K562 (cell line): ENCODE data around the gene ERCC1. TPM values are rescaled to one million over a fixed set of nuclear protein-coding genes. Genes with fewer than 3 reads are reported as not detected.

Source experiments
- CBX5 ChIP-seq: IDR thresholded peaks from 2 replicates; pipeline ENCODE4 v1.6.1; 2014; ENCODE audit warnings: low read depth, borderline replicate concordance
- ETV6 ChIP-seq, 3 experiments: fragments of 150-350 bp in 1 of 3; sonication (generic) in 1 of 3; formaldehyde crosslinking in 1 of 3; IDR thresholded peaks; 2 replicates each; pipeline versions ENCODE4 v1.6.1 to v1.8.0; 2014 to 2022; ENCODE audit warnings: borderline replicate concordance in 2 of 3, low read depth in 2 of 3, antibody characterized with exemption in 1 of 3, low read length in 1 of 3, mild to moderate bottlenecking in 1 of 3, missing genetic modification reagents in 1 of 3
- GABPA ChIP-seq: fragments of 200-800 bp; sonication (Bioruptor generic); conservative IDR thresholded peaks from 2 replicates; pipeline ENCODE4 v1.6.1; 2016; ENCODE audit warnings: low read depth, missing genetic modification characterization, missing compliant biosample characterization
- GTF2F1 ChIP-seq: IDR thresholded peaks from 2 replicates; pipeline ENCODE4 v1.6.1; 2011; ENCODE audit warnings: low read depth, low read length, improper control_type of control experiment
- NBN ChIP-seq: fragments of 450-650 bp; IDR thresholded peaks from 2 replicates; pipeline ENCODE4 v1.6.1; 2016; ENCODE audit warnings: low read depth, mild to moderate bottlenecking
- NCOA1 ChIP-seq: fragments of 450-650 bp; IDR thresholded peaks from 2 replicates; pipeline ENCODE4 v1.6.1; 2016; ENCODE audit warnings: low read depth
- NELFE ChIP-seq: IDR thresholded peaks from 2 replicates; pipeline ENCODE4 v1.6.1; 2011; ENCODE audit warnings: mild to moderate bottlenecking; ENCODE audit not compliant: insufficient read depth, insufficient read length
- PHTF2 ChIP-seq: fragments of 250-450 bp; sonication (Bioruptor Pico); IDR thresholded peaks from 2 replicates; pipeline ENCODE4 v1.5.0; 2021; ENCODE audit warnings: mild to moderate bottlenecking
- RB1 ChIP-seq: fragments of 450-650 bp; IDR thresholded peaks from 2 replicates; pipeline ENCODE4 v1.6.1; 2017; ENCODE audit warnings: low read depth, mild to moderate bottlenecking
- RFX7 ChIP-seq: fragments of 250-450 bp; sonication (Bioruptor Pico); IDR thresholded peaks from 2 replicates; pipeline ENCODE4 v1.5.1; 2021; ENCODE audit warnings: mild to moderate bottlenecking
- SIX5 ChIP-seq, 2 experiments: IDR thresholded peaks; 2 replicates each; pipeline ENCODE4 v1.6.1; 2011; ENCODE audit warnings: low read length in 2 of 2, borderline replicate concordance in 1 of 2, low read depth in 1 of 2, mild to moderate bottlenecking in 1 of 2, moderate library complexity in 1 of 2; ENCODE audit not compliant: insufficient read depth in 1 of 2
- SMARCA4 ChIP-seq: fragments of 450-650 bp; IDR thresholded peaks from 2 replicates; pipeline ENCODE4 v1.6.1; 2016
- TRIM24 ChIP-seq, 2 experiments: fragments of 450-650 bp; IDR thresholded peaks; 2 replicates each; pipeline ENCODE4 v1.6.1; 2016
- TSC22D4 ChIP-seq: fragments of 450-650 bp; IDR thresholded peaks from 2 replicates; pipeline ENCODE4 v1.6.1; 2016; ENCODE audit warnings: missing genetic modification characterization, missing biosample characterization, control low read depth
- ZC3H11A ChIP-seq: IDR thresholded peaks from 2 replicates; pipeline ENCODE4 v1.6.1; 2012; ENCODE audit warnings: low read depth, low read length, improper control_type of control experiment
- ZNF263 ChIP-seq: sonication (generic); formaldehyde crosslinking; IDR thresholded peaks from 2 replicates; pipeline ENCODE4 v1.8.0; 2022; ENCODE audit warnings: mild to moderate bottlenecking, missing genetic modification reagents, borderline replicate concordance
- polyA plus RNA-seq, 8 experiments: library from polyadenylated mRNA; depleted of rRNA in 4 of 8; stranded (reverse) in 5 of 8; unstranded in 3 of 8; fragments of >200 nt; fragmentation: Nextera tagmentation in 2 of 8; fragmentation: Illumina TruSeq in 1 of 8; extraction: Ambion mirVana in 2 of 8; extraction: Trizol in 1 of 8; gene quantifications; 2 replicates each; pipeline versions ENCODE4 v1.2.1 to v1.2.3, GENCODE V29; 2011 to 2014; ENCODE audit warnings: inconsistent platforms in 1 of 8, missing spikeins in 1 of 8
- total RNA-seq, 7 experiments: library from RNA; depleted of rRNA in 6 of 7; stranded (reverse); fragments of >200 nt in 6 of 7; fragmentation: Illumina TruSeq in 2 of 7; extraction: Trizol in 2 of 7; gene quantifications; 2 replicates each; pipeline versions ENCODE4 v1.2.1 to v1.2.3, GENCODE V29; 2011 to 2021; ENCODE audit warnings: low replicate concordance in 1 of 7
- TF ChIP-seq, protein P1 (sequence below): sonication (generic); formaldehyde crosslinking; IDR thresholded peaks from 2 replicates; pipeline ENCODE4 v1.8.0; 2022; ENCODE audit warnings: mild to moderate bottlenecking, missing genetic modification reagents
- TF ChIP-seq, protein P2 (sequence below): sonication (generic); IDR thresholded peaks from 2 replicates; pipeline ENCODE4 v1.6.1; 2016
- TF ChIP-seq, protein P3 (sequence below): sonication (generic); formaldehyde crosslinking; IDR thresholded peaks from 2 replicates; pipeline ENCODE4 v1.8.1; 2022; ENCODE audit warnings: missing genetic modification reagents
- TF ChIP-seq, protein P4 (sequence below): fragments of 450-650 bp; IDR thresholded peaks from 2 replicates; pipeline ENCODE4 v1.6.1; 2016; ENCODE audit warnings: borderline replicate concordance

The ERCC1 gene
- total and polyA plus RNA-seq, 9 of the 15 experiments (the other 6 are each of a cell fraction or from before 2014, with no cell fraction given), result 9.3 to 92.6 (median 60.0) TPM

DNA sequence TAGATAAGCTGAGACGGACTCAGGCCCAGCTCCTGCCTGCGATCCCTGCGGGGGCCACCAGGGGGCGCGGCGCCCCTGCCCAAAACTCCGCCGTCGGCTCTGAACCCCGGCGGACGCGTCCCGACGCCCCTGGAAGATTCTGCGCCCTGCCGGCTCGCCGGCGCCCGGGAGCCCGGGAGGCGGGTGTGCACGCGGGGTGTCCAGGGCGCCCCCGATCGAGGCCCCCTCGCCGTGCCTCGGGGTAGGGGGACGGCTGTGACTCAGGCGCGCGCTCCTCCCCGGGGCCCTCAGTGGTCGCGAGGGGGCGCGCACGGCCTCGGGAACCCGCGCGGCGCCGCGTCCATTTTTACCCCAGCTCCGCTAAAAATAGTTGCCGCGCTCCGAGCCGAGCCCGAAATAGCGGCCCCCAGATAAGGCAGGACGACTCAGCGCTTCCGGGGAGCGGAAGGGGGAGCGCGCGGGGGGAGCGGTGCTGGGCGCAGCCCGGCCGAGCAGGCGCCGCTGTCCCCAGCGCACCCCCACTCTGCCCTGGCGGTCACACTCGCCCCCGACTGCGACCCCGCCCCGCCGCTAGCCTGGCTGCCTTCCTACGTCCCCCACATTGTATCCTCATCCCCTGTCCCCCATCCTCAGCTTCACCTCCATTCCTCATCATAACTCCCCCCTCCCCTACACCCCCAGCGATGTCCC, 16.0 kb upstream of the ERCC1 start (continued):
- TF ChIP-seq, protein P1, sequence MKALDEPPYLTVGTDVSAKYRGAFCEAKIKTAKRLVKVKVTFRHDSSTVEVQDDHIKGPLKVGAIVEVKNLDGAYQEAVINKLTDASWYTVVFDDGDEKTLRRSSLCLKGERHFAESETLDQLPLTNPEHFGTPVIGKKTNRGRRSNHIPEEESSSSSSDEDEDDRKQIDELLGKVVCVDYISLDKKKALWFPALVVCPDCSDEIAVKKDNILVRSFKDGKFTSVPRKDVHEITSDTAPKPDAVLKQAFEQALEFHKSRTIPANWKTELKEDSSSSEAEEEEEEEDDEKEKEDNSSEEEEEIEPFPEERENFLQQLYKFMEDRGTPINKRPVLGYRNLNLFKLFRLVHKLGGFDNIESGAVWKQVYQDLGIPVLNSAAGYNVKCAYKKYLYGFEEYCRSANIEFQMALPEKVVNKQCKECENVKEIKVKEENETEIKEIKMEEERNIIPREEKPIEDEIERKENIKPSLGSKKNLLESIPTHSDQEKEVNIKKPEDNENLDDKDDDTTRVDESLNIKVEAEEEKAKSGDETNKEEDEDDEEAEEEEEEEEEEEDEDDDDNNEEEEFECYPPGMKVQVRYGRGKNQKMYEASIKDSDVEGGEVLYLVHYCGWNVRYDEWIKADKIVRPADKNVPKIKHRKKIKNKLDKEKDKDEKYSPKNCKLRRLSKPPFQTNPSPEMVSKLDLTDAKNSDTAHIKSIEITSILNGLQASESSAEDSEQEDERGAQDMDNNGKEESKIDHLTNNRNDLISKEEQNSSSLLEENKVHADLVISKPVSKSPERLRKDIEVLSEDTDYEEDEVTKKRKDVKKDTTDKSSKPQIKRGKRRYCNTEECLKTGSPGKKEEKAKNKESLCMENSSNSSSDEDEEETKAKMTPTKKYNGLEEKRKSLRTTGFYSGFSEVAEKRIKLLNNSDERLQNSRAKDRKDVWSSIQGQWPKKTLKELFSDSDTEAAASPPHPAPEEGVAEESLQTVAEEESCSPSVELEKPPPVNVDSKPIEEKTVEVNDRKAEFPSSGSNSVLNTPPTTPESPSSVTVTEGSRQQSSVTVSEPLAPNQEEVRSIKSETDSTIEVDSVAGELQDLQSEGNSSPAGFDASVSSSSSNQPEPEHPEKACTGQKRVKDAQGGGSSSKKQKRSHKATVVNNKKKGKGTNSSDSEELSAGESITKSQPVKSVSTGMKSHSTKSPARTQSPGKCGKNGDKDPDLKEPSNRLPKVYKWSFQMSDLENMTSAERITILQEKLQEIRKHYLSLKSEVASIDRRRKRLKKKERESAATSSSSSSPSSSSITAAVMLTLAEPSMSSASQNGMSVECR (CRISPR knock-in tag), result no peak
- no peak for TF ChIP-seq RFX7 (CRISPR knock-in tag)
- TF ChIP-seq NBN, result no peak
- TF ChIP-seq GTF2F1, result no peak
- no peak for TF ChIP-seq PHTF2 (CRISPR knock-in tag)
- peak in 1 of 2 experiments; percentile 63; a peak in 1 of 4 replicates for TF ChIP-seq TRIM24 (IDR thresholded peaks at IDR 0.05)
- TF ChIP-seq TSC22D4 (tag), result no peak
- peak; percentile 59; the same call in 1 of the 2 replicates for TF ChIP-seq NCOA1
- TF ChIP-seq NELFE, result no peak
- TF ChIP-seq, protein P2, sequence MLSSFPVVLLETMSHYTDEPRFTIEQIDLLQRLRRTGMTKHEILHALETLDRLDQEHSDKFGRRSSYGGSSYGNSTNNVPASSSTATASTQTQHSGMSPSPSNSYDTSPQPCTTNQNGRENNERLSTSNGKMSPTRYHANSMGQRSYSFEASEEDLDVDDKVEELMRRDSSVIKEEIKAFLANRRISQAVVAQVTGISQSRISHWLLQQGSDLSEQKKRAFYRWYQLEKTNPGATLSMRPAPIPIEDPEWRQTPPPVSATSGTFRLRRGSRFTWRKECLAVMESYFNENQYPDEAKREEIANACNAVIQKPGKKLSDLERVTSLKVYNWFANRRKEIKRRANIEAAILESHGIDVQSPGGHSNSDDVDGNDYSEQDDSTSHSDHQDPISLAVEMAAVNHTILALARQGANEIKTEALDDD, result no peak
- TF ChIP-seq, protein P3, sequence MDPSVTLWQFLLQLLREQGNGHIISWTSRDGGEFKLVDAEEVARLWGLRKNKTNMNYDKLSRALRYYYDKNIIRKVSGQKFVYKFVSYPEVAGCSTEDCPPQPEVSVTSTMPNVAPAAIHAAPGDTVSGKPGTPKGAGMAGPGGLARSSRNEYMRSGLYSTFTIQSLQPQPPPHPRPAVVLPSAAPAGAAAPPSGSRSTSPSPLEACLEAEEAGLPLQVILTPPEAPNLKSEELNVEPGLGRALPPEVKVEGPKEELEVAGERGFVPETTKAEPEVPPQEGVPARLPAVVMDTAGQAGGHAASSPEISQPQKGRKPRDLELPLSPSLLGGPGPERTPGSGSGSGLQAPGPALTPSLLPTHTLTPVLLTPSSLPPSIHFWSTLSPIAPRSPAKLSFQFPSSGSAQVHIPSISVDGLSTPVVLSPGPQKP (CRISPR knock-in tag), result no peak
- TF ChIP-seq SIX5 (IDR thresholded peaks at IDR 0.05; ENCODE audit: borderline replicate concordance in 1 of 2, insufficient read depth in 1 of 2, low read depth in 1 of 2, low read length in 2 of 2), result no peak
- peak; percentile 71; the same call in 1 of the 2 replicates for TF ChIP-seq ZNF263 (CRISPR knock-in tag)
- peak; percentile 92 for TF ChIP-seq GABPA (tag)
- peak; percentile 41; the same call in 1 of the 2 replicates for TF ChIP-seq CBX5
- TF ChIP-seq RB1, result peak; percentile 97
- TF ChIP-seq SMARCA4, result 0 out of 2 replicates have a peak, but pooled peaks have one; percentile 9
- TF ChIP-seq, protein P4, sequence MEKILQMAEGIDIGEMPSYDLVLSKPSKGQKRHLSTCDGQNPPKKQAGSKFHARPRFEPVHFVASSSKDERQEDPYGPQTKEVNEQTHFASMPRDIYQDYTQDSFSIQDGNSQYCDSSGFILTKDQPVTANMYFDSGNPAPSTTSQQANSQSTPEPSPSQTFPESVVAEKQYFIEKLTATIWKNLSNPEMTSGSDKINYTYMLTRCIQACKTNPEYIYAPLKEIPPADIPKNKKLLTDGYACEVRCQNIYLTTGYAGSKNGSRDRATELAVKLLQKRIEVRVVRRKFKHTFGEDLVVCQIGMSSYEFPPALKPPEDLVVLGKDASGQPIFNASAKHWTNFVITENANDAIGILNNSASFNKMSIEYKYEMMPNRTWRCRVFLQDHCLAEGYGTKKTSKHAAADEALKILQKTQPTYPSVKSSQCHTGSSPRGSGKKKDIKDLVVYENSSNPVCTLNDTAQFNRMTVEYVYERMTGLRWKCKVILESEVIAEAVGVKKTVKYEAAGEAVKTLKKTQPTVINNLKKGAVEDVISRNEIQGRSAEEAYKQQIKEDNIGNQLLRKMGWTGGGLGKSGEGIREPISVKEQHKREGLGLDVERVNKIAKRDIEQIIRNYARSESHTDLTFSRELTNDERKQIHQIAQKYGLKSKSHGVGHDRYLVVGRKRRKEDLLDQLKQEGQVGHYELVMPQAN, result no peak
- no peak for TF ChIP-seq ZC3H11A
- TF ChIP-seq ETV6 (IDR thresholded peaks at IDR 0.05; ENCODE audit: borderline replicate concordance in 1 of 2, low read depth in 2 of 2, low read length in 1 of 2), result peak; percentile 55 to 64; a peak in 2 of 4 replicates
- no peak for TF ChIP-seq ETV6 (CRISPR knock-in tag; IDR thresholded peaks at IDR 0.05; ENCODE audit: borderline replicate concordance)
